Measurements from ENCODE around the gene OR1F1. TPM values are rescaled to one million over a fixed set of nuclear protein-coding genes. Genes with fewer than 3 reads are reported as not detected.
"Not testable (repeated sequence)": the region's sequence is repeated elsewhere in the genome, so short reads cannot be mapped to it uniquely, and the experiment has no call there.

The OR1F1 gene
- not detected for total RNA-seq

DNA sequence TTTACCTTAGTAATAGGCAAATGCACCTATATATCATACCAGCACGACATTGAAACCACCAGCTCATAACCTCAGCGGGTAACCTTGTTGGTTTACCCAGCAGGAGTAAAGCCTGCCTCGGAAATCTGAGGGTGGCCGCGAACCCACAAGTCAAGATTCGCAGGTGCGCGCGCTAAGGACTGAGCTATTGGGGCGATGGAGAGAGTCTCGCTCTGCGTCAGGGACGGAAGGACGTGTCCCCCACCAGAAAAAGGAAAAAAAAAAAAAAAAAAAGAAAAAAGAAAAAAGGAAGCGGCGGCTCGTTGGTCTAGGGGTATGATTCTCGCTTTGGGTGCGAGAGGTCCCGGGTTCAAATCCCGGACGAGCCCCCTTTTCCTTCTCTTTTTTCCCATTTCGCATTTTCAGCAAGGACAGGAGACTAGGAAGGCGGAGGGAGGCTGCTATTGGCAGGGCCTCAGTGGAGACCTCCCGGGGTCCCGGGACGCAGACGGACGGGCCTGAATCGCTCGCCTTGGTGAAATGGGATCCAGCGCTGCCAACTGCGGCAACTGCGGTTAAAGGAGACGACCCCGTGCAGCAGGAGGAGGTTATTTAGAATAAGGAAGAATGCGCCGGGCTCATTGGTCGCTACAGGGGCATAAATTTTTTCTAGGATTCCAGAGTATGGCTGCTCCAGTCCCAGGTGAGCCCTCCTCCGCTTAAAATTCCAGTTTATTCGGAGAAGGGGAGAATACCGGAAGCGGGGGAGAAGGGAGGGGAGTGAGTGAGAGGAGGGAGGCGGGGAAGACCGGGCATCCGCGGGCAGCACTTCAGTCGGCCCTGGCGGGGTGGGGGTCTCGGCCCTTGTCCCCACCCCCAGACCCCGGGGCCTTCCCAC is at the start of gene OR1F1:
Gene OR1F1, plus strand, starts transcription at position 407 of the 877 bp plus-strand sequence.
- Mint-ChIP-seq H3K27me3 (peaks cover 42 to 63% of the 10 kb centered on the region in 2 donors), H3K9me3 (no peaks in the 10 kb centered on the region), H3K4me1 (ENCODE audit: low read depth in 2 of 2) (peaks cover 43 to 54% of the 10 kb centered on the region in 2 donors), H3K4me3 (peak within 1 kb of the TSS; percentile 75), H3K27ac (peak within 1 kb of the TSS; percentile 77 to 84), H3K36me3 (peaks cover 5% of the 10 kb centered on the region)
- DNase-seq (ENCODE audit: low spot score) (no peak), ATAC-seq (peak; percentile 18 to 60)

DNA sequence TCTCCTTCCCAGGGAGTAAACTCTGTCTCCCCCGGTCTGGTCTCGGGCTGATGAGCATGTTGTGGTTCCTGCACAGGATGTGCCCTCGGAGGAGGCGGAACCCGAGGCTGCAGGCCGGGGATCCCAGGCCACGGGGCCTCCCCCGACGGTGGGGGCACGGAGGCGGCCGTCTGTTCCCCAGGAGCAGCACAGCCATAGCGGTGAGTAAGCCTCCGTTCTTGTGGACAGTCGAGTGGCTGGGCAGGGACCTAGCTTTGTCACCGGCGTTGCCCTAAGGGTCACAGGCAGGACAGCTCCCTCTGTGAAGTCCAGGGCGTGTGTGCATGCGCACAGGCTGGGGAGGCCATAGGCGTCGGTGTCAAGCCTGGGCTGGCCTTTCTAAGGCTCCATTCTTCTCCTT is 49.7 kb upstream of the OR1F1 start:
- Mint-ChIP-seq H3K4me1 (ENCODE audit: low read depth in 2 of 2) (peaks cover 8 to 17% of the 10 kb centered on the region in 2 donors), H3K9me3 (no peaks in the 10 kb centered on the region), H3K27me3 (no peaks in the 10 kb centered on the region), H3K36me3 (no peaks in the 10 kb centered on the region), H3K27ac (no peak overlapping the region), H3K4me3 (no peak overlapping the region)
- DNase-seq (ENCODE audit: low spot score), result no peak
- ATAC-seq, result no peak

GRCh38 chr16:3138823-3139426 is 49.1 kb upstream of the OR1F1 start:
- Mint-ChIP-seq H3K4me1 (ENCODE audit: low read depth in 2 of 2) (peaks cover 8 to 15% of the 10 kb centered on the region in 2 donors), H3K27me3 (no peaks in the 10 kb centered on the region), H3K36me3 (no peaks in the 10 kb centered on the region), H3K4me3 (no peak overlapping the region), H3K27ac (no peak overlapping the region), H3K9me3 (no peaks in the 10 kb centered on the region)
- ATAC-seq (no peak), DNase-seq (ENCODE audit: low spot score) (no peak)

GRCh38 chr16:3139561-3139960 is 48.4 kb upstream of the OR1F1 start:
- not testable (repeated sequence) for H3K27ac Mint-ChIP-seq, H3K4me3 Mint-ChIP-seq

GRCh38 chr16:3140603-3141427 is 47.2 kb upstream of the OR1F1 start:
- no peak overlapping the region for H3K27ac Mint-ChIP-seq
- H3K27me3 Mint-ChIP-seq, result no peaks in the 10 kb centered on the region
- peaks cover 7 to 12% of the 10 kb centered on the region in 2 donors for H3K4me1 Mint-ChIP-seq (ENCODE audit: low read depth in 2 of 2)
- no peaks in the 10 kb centered on the region for H3K36me3 Mint-ChIP-seq
- ATAC-seq, result no peak
- H3K4me3 Mint-ChIP-seq, result no peak overlapping the region
- no peaks in the 10 kb centered on the region for H3K9me3 Mint-ChIP-seq
- DNase-seq (ENCODE audit: low spot score), result no peak

More at GRCh38 chr16:3139561-3139960, 48.4 kb upstream of the OR1F1 start:
- not testable (repeated sequence) for ATAC-seq; H3K27me3 Mint-ChIP-seq; H3K36me3 Mint-ChIP-seq; H3K9me3 Mint-ChIP-seq; DNase-seq (ENCODE audit: low spot score)
- H3K4me1 Mint-ChIP-seq (ENCODE audit: low read depth in 2 of 2), result peaks cover 8 to 13% of the 10 kb centered on the region in 2 donors

DNA sequence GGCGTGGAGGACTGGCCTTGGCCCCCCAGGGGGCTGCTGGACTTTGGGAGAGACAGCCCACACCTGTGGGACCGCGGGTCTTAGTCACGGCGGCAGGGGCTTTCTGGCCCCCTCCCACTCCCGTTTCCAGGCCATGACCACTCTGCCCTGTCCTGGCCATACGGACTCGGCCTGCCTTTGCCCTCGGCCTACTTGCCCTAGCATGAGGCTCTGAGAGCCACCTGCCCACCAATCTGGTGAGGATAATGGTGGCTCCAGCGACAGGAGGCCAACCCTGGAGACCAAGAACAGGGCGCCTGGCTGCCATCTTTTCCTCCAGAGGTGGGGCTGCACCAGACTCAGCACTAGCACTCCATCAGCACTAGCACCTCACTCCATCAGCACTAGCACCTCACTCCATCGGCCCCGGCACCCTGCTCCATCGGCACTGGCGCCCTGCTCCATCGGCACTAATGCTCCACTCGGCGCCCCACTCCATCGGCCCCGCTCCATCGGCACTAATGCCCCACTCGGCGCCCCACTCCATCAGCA is 46.2 kb upstream of the OR1F1 start:
- Mint-ChIP-seq H3K27me3 (no peaks in the 10 kb centered on the region), H3K4me1 (ENCODE audit: low read depth in 2 of 2) (peaks cover 3 to 8% of the 10 kb centered on the region in 2 donors), H3K9me3 (no peaks in the 10 kb centered on the region), H3K27ac (no peak overlapping the region), H3K36me3 (no peaks in the 10 kb centered on the region), H3K4me3 (no peak overlapping the region)
- DNase-seq (ENCODE audit: low spot score) (no peak), ATAC-seq (no peak)

DNA sequence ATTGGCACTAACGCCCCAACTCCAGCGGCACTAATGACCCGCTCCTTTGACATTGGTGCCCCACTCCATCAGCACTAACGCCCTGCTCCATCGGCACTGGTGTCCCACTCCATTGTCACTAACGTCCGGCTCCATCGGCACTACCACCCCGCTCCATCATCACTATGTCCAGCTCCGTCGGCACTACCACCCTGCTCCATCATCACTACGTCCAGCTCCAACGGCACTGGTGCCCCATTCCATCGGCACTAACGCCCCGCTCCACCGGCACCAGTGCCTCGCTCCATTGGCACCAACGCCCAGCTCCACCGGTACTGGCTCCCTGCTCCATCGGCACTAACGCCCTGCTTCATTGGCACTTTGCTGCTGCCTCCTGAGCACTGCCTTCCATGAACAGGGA is 45.7 kb upstream of the OR1F1 start:
- no peak overlapping the region for H3K27ac Mint-ChIP-seq
- no peak overlapping the region for H3K4me3 Mint-ChIP-seq

DNA sequence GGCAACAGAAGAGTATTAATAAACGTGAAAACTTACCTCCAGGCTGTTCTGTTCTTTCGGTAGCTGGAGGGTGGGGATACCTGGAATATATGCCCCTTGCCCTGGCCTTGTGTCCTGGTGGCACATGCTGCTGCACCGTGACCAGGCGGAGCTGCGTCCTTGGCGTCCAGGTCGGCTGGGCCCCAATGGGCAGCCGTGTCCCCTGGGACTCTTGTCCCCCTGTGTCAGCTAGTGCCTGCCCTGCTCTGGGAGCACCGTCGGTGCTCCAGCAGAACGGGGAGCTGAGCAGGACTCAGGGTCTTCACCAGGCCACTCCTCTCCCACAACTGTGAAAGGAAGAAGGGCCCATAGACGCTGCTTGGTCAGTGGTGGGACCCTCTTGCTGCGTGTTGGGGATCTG is 45.2 kb upstream of the OR1F1 start:
- ATAC-seq, result no peak

More for the DNA sequence above, 45.7 kb upstream of the OR1F1 start:
- H3K27me3 Mint-ChIP-seq, result no peaks in the 10 kb centered on the region
- peaks cover 3 to 5% of the 10 kb centered on the region in 2 donors for H3K4me1 Mint-ChIP-seq (ENCODE audit: low read depth in 2 of 2)
- ATAC-seq, result no peak
- H3K9me3 Mint-ChIP-seq, result no peaks in the 10 kb centered on the region
- H3K36me3 Mint-ChIP-seq, result no peaks in the 10 kb centered on the region
- DNase-seq (ENCODE audit: low spot score), result no peak

DNA sequence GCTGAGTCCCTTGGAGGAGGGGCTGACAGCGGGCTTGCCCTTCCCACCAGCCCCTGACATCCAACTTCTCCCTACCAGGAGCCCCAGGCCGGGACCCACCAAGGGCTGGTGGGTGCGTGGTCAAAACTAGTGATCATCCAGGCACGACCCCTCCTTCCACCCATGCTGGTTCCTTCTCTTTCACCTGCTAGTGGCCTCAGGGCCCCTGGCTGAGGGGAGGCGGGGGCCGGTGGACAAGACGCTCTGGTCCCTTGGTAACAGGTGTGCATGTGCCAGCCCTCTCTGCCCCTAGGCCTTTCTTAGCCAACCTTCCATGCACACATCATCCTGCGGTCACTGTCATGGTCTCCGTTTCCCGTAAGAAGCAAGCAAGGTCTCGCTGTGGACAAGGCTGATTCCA is 44.8 kb upstream of the OR1F1 start:
- Mint-ChIP-seq H3K27me3 (no peaks in the 10 kb centered on the region), H3K4me1 (ENCODE audit: low read depth in 2 of 2) (peaks cover 3 to 5% of the 10 kb centered on the region in 2 donors), H3K36me3 (no peaks in the 10 kb centered on the region), H3K27ac (no peak overlapping the region), H3K4me3 (no peak overlapping the region), H3K9me3 (no peaks in the 10 kb centered on the region)
- DNase-seq (ENCODE audit: low spot score) (no peak), ATAC-seq (no peak)

More for the DNA sequence above, 45.2 kb upstream of the OR1F1 start:
- Mint-ChIP-seq H3K36me3 (no peaks in the 10 kb centered on the region), H3K4me3 (no peak overlapping the region), H3K27me3 (no peaks in the 10 kb centered on the region), H3K4me1 (ENCODE audit: low read depth in 2 of 2) (peaks cover 3 to 5% of the 10 kb centered on the region in 2 donors), H3K9me3 (no peaks in the 10 kb centered on the region), H3K27ac (no peak overlapping the region)
- no peak for DNase-seq (ENCODE audit: low spot score)

GRCh38 chr16:3143598-3144320 is 44.2 kb upstream of the OR1F1 start:
- H3K27ac Mint-ChIP-seq, result no peak overlapping the region
- DNase-seq (ENCODE audit: low spot score) (no peak), ATAC-seq (no peak)
- H3K36me3 Mint-ChIP-seq, result no peaks in the 10 kb centered on the region
- no peaks in the 10 kb centered on the region for H3K9me3 Mint-ChIP-seq
- peaks cover 3 to 5% of the 10 kb centered on the region in 2 donors for H3K4me1 Mint-ChIP-seq (ENCODE audit: low read depth in 2 of 2)
- no peaks in the 10 kb centered on the region for H3K27me3 Mint-ChIP-seq
- no peak overlapping the region for H3K4me3 Mint-ChIP-seq

GRCh38 chr16:3144321-3144983 is 43.6 kb upstream of the OR1F1 start:
- no peak overlapping the region for H3K4me3 Mint-ChIP-seq
- H3K36me3 Mint-ChIP-seq, result no peaks in the 10 kb centered on the region
- H3K9me3 Mint-ChIP-seq, result no peaks in the 10 kb centered on the region
- no peak overlapping the region for H3K27ac Mint-ChIP-seq
- no peaks in the 10 kb centered on the region for H3K27me3 Mint-ChIP-seq
- ATAC-seq (no peak), DNase-seq (ENCODE audit: low spot score) (no peak)
- H3K4me1 Mint-ChIP-seq (ENCODE audit: low read depth in 2 of 2), result peaks cover 7 to 8% of the 10 kb centered on the region in 2 donors

- no peak for DNase-seq (ENCODE audit: low spot score)
- Mint-ChIP-seq H3K27me3 (no peaks in the 10 kb centered on the region), H3K9me3 (no peaks in the 10 kb centered on the region), H3K36me3 (no peaks in the 10 kb centered on the region), H3K4me3 (no peak overlapping the region), H3K4me1 (ENCODE audit: low read depth in 2 of 2) (peaks cover 7 to 13% of the 10 kb centered on the region in 2 donors), H3K27ac (no peak overlapping the region)
- ATAC-seq, result no peak
Observed at GRCh38 chr16:3145151-3145550, 42.9 kb upstream of the OR1F1 start.
